Stimulated activated CD4-positive, alpha-beta T cell treated with anti-CD3 and anti-CD28 coated beads, Interleukin-1b, Interleukin-23, amount 100 ng/mL, for 1 hour (primary cell): ENCODE data around the gene CCKAR.

Experiments used
- DNase-seq, 2 donors: peaks; one replicate each; pipeline ENCODE4 v3.0.0-alpha.2; 2020; ENCODE audit warnings: low read depth in 2 of 2

The CCKAR gene

GRCh38 chr4:26490960-26491284, 638 bp upstream of the CCKAR start:
- no peak for DNase-seq

GRCh38 chr4:26489101-26489985, 941 bp downstream of the CCKAR start:
- DNase-seq: no peak

GRCh38 chr4:26485684-26486083, 4.6 kb downstream of the CCKAR start:
- DNase-seq: no peak

GRCh38 chr4:26484516-26484915, 5.8 kb downstream of the CCKAR start:
- no peak for DNase-seq

GRCh38 chr4:26484032-26484515, 6.2 kb downstream of the CCKAR start:
- DNase-seq: no peak

GRCh38 chr4:26482508-26483462, 7.5 kb downstream of the CCKAR start:
- no peak for DNase-seq

- DNase-seq: no peak
Measured at GRCh38 chr4:26478330-26478729, 12.0 kb downstream of the CCKAR start.

GRCh38 chr4:26476545-26476944, 13.7 kb downstream of the CCKAR start:
- DNase-seq: no peak

GRCh38 chr4:26475716-26476115, 14.6 kb downstream of the CCKAR start:
- no peak for DNase-seq

GRCh38 chr4:26474551-26474950, 15.7 kb downstream of the CCKAR start:
- DNase-seq: no peak

GRCh38 chr4:26473893-26474292, 16.4 kb downstream of the CCKAR start:
- DNase-seq: no peak

- DNase-seq: no peak
Measured at GRCh38 chr4:26471890-26472289, 18.4 kb downstream of the CCKAR start.

- no peak for DNase-seq
Measured at GRCh38 chr4:26468977-26469376, 21.3 kb downstream of the CCKAR start.

GRCh38 chr4:26468283-26468949, 21.9 kb downstream of the CCKAR start:
- DNase-seq: no peak

GRCh38 chr4:26467724-26468123, 22.6 kb downstream of the CCKAR start:
- DNase-seq: no peak

GRCh38 chr4:26466578-26467270, 23.6 kb downstream of the CCKAR start:
- DNase-seq: no peak

GRCh38 chr4:26464420-26465095, 25.7 kb downstream of the CCKAR start:
- no peak for DNase-seq

- no peak for DNase-seq
Measured at GRCh38 chr4:26463386-26463785, 26.9 kb downstream of the CCKAR start.

- DNase-seq: no peak
Measured at GRCh38 chr4:26462874-26463273, 27.4 kb downstream of the CCKAR start.

- DNase-seq: no peak
Measured at GRCh38 chr4:26459756-26460530, 30.3 kb downstream of the CCKAR start.
